ENCODE measurements around the gene TNPO3.

Gene TNPO3

GRCh38 chr7:129095258-129095657 is 40.3 kb upstream of the TNPO3 start:
- DNase-seq (ENCODE audit: low read depth, low spot score): no peak
- no peak overlapping the region for H3K4me3 ChIP-seq (ENCODE audit: low read depth, low read length)
- CTCF ChIA-PET: interaction anchor here (0.6 to 1.7 kb wide), 6 partner anchors 10 to 248 kb away, joined by 3 to 4 read pairs (median 4); no protein-coding TSS in a partner anchor
- POLR2A ChIA-PET: interaction anchor here (0.6 kb wide), 1 partner anchor 8 kb away, joined by 3 read pairs; no protein-coding TSS in a partner anchor
- TF ChIP-seq CTCF (IDR thresholded peaks at IDR 0.05; ENCODE audit: insufficient read depth, low read length, missing control alignments): no peak

- no peak for DNase-seq (ENCODE audit: low read depth, low spot score)
- H3K4me3 ChIP-seq (ENCODE audit: low read depth, low read length): no peak overlapping the region
- TF ChIP-seq CTCF (IDR thresholded peaks at IDR 0.05; ENCODE audit: insufficient read depth, low read length, missing control alignments): no peak
- ChIA-PET CTCF (interaction anchor here (0.6 to 1.7 kb wide), 5 partner anchors 9 to 210 kb away, joined by 3 to 4 read pairs (median 3); no protein-coding TSS in a partner anchor), POLR2A (no interaction called here)
Observed at GRCh38 chr7:129094501-129094900, 39.6 kb upstream of the TNPO3 start.

GRCh38 chr7:129093867-129094456 is 39.1 kb upstream of the TNPO3 start:
- no peak for DNase-seq (ENCODE audit: low read depth, low spot score)
- H3K4me3 ChIP-seq (ENCODE audit: low read depth, low read length): no peak overlapping the region
- no peak for TF ChIP-seq CTCF (IDR thresholded peaks at IDR 0.05; ENCODE audit: insufficient read depth, low read length, missing control alignments)
- CTCF ChIA-PET: interaction anchor here (0.6 to 1.7 kb wide), 4 partner anchors 8 to 24 kb away, joined by 3 read pairs; no protein-coding TSS in a partner anchor
- POLR2A ChIA-PET: no interaction called here

- no peak for DNase-seq (ENCODE audit: low read depth, low spot score)
- no peak overlapping the region for H3K4me3 ChIP-seq (ENCODE audit: low read depth, low read length)
- peak; percentile 99 for TF ChIP-seq CTCF (IDR thresholded peaks at IDR 0.05; ENCODE audit: insufficient read depth, low read length, missing control alignments)
- ChIA-PET CTCF (interaction anchor here (0.6 to 7.9 kb wide), 57 partner anchors 9 to 665 kb away, joined by 3 to 136 read pairs (median 5); partner anchors contain the start of genes ATP6V1F, KCP and TNPO3), POLR2A (no interaction called here)
Observed at GRCh38 chr7:129091484-129092002, 36.6 kb upstream of the TNPO3 start.

GRCh38 chr7:129090300-129090907 is 35.5 kb upstream of the TNPO3 start:
- CTCF ChIA-PET: interaction anchor here (0.9 to 7.9 kb wide), 30 partner anchors 10 to 664 kb away, joined by 3 to 136 read pairs (median 9); partner anchors contain the start of genes ATP6V1F, KCP and TNPO3
- DNase-seq (ENCODE audit: low read depth, low spot score): no peak

More at GRCh38 chr7:129090300-129090907, 35.5 kb upstream of the TNPO3 start:
- POLR2A ChIA-PET: no interaction called here
- no peak overlapping the region for H3K4me3 ChIP-seq (ENCODE audit: low read depth, low read length)
- TF ChIP-seq CTCF (IDR thresholded peaks at IDR 0.05; ENCODE audit: insufficient read depth, low read length, missing control alignments): no peak

Measured in AG04449 (cell line).